Measurements from ENCODE around the gene CARMIL3.
"Not testable (repeated sequence)": the region's sequence is repeated elsewhere in the genome, so short reads cannot be mapped to it uniquely, and the experiment has no call there.

DNA sequence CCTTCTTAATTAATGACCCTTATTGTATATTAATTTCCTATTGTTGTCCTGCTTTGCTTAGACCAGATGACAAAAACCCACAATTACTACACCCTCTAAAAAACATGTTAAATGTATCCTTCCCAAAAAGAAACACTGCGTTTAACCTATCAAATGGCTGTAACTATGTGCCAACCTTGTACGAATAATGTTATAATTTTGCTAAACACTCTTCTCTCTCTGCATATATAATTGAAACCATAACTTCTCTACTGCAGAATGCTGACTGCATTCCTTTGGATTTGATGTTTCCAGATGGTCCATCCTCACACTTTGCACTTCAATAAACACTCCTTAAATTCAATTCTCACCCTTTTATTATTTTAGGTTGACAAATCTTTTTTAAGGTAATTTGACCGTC lies 31.3 kb upstream of the CARMIL3 start:
- not testable (repeated sequence) for TF ChIP-seq CTCF (conservative IDR thresholded peaks at IDR 0.05); ZFX (IDR thresholded peaks at IDR 0.05)

Measured in C4-2B (cell line).